GM19239 (cell line): ENCODE data around the gene RBBP7.
A peak's percentile ranks its signal among the peaks of the same experiment; 100 is the strongest.

ENCODE experiments used
- DNase-seq: peaks from one replicate; pipeline ENCODE4 v3.0.0; 2011; ENCODE audit warnings: low spot score; ENCODE audit not compliant: insufficient read length
- FAIRE-seq: peaks from 2 replicates; lab custom pipeline; 2011; peaks lifted over from hg19 to GRCh38; lab: Jason Lieb, UNC

RBBP7 gene

GRCh38 chrX:16870095-16870861 is at the start of gene RBBP7:
RBBP7 (minus strand) TSS chrX:16870362; CDS start chrX:16870053, 309 bp downstream.
- peak; percentile 54 for DNase-seq
- peak; percentile 86 for FAIRE-seq

- DNase-seq (no peak), FAIRE-seq (peak; percentile 42)
Observed at GRCh38 chrX:16918979-16919378, 48.8 kb upstream of the RBBP7 start.

DNA sequence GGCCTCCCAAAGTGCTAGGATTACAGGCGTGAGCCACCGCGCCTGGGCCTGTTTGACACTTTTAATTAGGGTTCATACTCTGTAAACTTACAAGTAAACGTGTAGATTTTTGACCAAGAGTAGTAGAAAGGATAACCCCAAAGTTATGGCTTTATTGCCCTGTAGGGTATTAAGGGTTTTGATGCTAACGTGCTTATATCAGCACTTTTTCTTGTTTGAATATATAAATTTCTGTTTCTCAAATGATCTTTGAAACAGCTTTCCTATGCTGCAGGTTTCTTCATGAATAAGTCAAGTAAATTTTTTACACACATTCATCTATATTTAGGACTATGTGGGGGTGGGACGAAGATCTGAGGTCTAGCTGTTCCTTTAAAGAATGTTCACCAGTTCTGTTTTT is 47.0 kb upstream of the RBBP7 start:
- no peak for DNase-seq
- FAIRE-seq = no peak

- DNase-seq = no peak
- FAIRE-seq = no peak
Observed at GRCh38 chrX:16916561-16916960, 46.4 kb upstream of the RBBP7 start.

DNA sequence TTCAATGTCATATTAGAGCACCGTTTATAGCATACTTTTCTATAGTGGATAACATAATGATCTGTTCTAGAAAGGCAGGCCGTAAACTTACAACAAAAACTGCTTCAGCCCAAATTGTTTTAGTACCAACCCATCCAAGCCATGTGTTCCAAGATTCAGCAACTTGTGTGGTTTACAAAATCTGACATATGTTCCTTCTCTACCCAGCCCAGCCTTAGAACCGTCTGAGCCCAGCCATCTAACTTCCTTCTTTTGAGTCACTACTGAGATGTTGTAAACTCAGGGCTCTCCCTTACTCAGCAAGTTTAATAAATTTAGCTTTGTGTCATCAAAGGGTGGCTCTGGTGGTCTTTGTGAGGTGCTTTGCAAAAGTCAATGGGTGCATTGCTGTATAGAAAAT is 43.9 kb upstream of the RBBP7 start:
- DNase-seq = no peak
- peak; percentile 37 for FAIRE-seq

DNA sequence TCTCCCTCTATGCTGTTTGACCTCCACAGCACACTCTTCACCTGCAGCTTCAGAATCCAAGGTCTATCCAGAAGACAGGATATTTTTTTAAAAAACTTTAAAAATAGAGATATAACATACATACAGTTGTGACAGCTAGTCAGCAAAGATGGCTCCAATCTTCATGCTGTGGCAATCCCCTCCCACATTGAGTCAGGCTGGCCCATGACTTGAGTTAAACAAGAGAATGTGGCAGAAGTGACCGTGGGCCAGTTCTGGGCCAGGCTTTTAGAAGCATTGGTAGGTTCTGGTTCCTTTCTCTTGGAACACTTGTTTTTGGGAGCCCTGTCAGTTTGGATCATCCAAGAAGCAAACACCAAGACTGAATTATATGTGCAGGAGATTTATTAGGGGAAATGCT is 40.2 kb upstream of the RBBP7 start:
- DNase-seq = no peak
- peak; percentile 82 for FAIRE-seq

GRCh38 chrX:16903274-16904022 is 33.3 kb upstream of the RBBP7 start:
- DNase-seq (no peak), FAIRE-seq (peak; percentile 82)

- FAIRE-seq = no peak
Observed at GRCh38 chrX:16897445-16897844, 27.3 kb upstream of the RBBP7 start.

GRCh38 chrX:16892504-16893362 is 22.6 kb upstream of the RBBP7 start:
- DNase-seq = no peak
- FAIRE-seq = peak; percentile 99

More at GRCh38 chrX:16897445-16897844, 27.3 kb upstream of the RBBP7 start:
- no peak for DNase-seq

DNA sequence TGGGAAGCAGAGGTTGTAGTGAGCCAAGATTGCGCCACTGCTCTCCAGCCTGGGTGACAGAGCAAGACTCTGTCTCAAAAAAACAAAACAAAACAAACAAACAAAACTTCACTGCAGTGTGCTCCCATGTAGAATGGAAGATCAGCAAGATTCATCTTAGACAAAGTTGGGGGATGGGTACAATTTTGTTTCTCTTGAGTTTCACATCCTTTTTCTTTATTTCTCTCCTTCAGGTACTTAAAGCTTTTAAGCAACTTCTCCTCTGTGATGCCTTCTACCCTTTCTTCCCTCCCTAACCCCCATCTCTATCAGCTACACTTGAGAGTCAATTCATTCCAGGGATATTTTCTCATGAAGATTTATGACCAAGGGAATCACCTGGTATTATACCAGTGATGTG is 15.5 kb upstream of the RBBP7 start:
- DNase-seq (no peak), FAIRE-seq (peak; percentile 47)

DNA sequence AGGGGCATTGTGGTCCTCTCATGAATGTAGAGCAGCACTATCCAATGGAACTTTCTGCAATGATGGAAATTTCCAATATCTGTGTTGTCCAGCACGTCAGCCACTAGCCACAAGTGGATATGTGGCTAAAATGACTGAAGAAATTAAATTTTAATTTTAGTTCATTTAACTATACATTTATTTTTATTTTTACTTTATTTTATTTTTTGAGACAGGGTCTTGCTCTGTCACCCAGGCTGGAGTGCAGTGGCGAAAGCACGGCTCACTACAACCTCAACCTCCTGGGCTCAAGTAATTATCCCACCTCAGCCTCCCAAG is 13.3 kb upstream of the RBBP7 start:
- DNase-seq (no peak), FAIRE-seq (no peak)

GRCh38 chrX:16882702-16883486 is 12.7 kb upstream of the RBBP7 start:
- DNase-seq (no peak), FAIRE-seq (peak; percentile 86)

DNA sequence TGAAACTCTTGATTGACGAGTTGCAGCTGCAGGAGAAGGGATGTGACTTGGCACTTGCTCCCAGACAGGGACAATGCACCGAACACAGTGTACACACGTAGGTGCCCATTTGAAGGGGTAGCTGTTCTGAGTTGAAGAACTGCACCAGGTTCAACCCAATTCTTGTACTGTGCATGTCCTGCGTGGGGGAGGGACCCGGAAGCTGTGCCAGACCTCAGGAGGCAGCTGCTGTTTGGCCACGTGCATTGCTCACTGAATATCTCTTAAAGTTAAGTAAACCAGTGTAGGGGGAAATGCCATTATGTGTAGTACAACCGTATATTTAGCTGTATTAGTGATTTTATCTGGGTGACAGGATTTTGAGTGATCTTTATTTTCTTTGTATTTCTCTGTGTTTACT is 12.0 kb upstream of the RBBP7 start:
- DNase-seq (no peak), FAIRE-seq (peak; percentile 96)

DNA sequence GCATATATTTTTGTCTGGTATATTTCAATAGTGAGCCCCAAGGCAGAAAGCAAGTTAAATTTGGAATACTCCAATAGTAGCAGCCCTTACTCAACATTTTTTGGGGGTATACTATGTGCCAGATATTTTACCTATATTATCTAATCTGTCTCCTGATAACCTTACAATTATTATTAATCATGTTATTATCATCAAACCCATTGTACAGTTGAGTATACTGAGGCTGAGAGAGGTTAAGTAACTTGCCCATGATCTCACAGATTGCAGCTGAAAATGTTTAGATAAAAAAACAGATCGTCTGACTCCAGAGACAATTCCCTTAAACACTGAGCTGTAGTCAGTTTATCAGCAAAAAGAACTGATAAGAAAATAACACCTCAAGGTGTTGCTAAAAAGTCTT is 6.5 kb upstream of the RBBP7 start:
- no peak for FAIRE-seq
- DNase-seq = no peak

DNA sequence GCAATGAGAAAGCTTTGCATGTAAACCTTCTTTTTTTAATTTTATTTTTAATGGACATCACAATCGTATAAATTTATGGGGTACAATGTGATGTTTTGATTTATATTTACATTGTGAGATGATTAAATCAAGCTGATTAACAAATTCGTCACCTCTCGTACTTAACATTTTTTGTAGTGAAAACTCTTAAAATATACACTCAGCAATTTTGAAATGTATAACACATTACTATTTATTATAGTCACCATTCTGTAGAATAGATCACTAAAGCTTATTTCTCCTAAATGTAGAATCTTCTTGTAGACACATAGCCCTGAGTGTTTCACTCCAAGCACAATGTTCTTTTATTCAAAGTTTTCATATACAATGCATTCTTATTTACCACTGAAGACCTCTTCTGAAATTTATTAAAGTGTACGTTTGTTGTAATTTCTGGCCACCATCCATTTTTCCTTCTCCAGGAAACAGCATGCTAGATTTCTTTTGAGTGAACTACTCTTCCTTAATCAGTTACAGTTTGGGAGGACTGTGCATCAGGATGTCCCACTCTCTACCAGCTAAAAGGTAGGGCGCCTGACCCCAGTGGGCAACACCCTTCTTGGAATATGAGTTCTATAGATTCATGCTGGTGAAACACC is 4.4 kb upstream of the RBBP7 start:
- FAIRE-seq = no peak
- no peak for DNase-seq

DNA sequence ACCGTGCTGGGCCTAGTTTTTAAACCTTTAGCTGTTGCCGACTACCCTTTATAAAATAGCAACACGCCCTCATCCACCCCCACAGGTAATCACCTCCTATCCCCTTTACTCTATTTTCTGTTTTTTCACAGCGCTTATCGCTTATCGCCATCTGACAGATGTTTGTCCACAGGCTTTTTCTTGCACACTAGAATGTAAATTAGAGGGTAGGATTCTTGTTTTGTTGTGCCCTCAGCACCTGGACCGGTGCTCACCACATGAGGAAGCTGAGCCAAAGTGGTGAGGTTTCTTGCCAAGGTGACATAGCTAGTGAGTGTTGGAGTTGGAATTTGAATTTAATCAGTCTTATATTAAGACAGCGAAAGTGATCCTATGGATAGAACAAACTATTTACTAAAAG is 2.9 kb upstream of the RBBP7 start:
- FAIRE-seq (no peak), DNase-seq (no peak)

DNA sequence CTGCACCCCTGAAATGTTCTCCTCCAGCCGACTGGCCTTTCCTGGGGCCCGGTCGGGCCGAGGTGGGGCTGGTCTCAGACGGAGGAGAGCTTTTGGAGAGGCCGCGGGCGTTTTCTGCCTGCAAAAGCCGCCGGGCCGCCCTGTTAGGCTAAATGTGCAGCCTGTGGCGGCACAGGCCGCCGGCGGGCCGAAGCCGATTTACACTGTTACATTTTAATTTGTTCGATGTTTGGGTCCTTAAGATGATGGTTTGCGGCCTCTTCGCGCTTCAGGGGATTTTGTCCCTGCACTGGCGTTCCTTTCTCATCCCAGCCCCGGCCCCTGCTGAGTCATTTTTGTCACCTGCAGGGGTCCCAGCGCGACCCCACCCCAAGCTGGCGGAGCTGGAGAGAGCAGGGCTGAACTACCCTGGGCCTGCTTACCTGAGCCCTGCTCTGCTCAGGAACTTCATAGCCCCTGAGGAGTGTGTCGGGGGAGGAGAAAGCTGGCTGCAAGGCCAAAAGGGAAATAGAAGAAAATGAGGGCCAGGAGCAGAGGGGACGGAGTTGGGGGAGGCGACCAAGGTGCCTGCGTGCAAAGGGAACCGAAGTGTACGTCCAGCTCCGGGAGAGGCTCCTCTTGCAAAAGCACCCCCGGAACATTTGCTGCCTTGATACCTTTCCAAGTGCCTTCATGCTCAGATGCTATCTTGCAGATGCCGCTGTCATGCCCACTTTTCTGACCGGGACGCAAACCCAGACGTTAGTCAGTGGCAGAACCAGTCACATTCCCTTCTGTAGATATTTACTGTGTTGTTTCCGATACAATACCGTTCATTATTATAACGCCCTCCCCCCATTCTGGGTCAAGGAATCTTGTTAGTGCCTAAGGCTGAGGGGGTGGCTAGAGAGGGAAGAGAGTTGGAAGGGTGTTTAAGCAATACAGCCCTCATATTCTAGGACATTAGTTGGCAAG is 977 bp upstream of the RBBP7 start:
- DNase-seq = no peak
- peak; percentile 72 for FAIRE-seq

- FAIRE-seq = no peak
- DNase-seq = no peak
Observed at GRCh38 chrX:16869393-16870094, 618 bp downstream of the RBBP7 start.
